ENCODE data around the gene VGLL4.

VGLL4 gene

GRCh38 chr3:11542551-11542950 is 101.2 kb downstream of the VGLL4 start:
- Histone ChIP-seq H3F3A (ENCODE audit: insufficient read depth) (no peaks in the 10 kb centered on the region), H3K36me3 (ENCODE audit: low read length) (no peaks in the 10 kb centered on the region), H3K4me3 (ENCODE audit: insufficient read depth, low read length, poor library complexity, severe bottlenecking) (no peak overlapping the region), H2AFZ (ENCODE audit: low read depth, low read length, severe bottlenecking) (no peak overlapping the region), H3K27me3 (ENCODE audit: low read length) (no peaks in the 10 kb centered on the region), H3K9me2 (replicated peaks; ENCODE audit: insufficient read depth, low read length) (no peaks in the 10 kb centered on the region), H3K79me2 (ENCODE audit: insufficient read depth, low read length) (no peaks in the 10 kb centered on the region), H4K20me1 (ENCODE audit: low read depth, low read length) (no peaks in the 10 kb centered on the region), H3K27ac (ENCODE audit: low read depth, low read length) (no peak overlapping the region), H3K9ac (ENCODE audit: low read length) (no peak overlapping the region), H3K9me3 (ENCODE audit: insufficient read depth, low read length) (no peaks in the 10 kb centered on the region), H3K4me2 (ENCODE audit: low read depth, low read length, poor library complexity, severe bottlenecking) (no peak overlapping the region)
- no peak for TF ChIP-seq EZH2phosphoT487 (conservative IDR thresholded peaks at IDR 0.05; ENCODE audit: low read length)
- TF ChIP-seq, protein P1, sequence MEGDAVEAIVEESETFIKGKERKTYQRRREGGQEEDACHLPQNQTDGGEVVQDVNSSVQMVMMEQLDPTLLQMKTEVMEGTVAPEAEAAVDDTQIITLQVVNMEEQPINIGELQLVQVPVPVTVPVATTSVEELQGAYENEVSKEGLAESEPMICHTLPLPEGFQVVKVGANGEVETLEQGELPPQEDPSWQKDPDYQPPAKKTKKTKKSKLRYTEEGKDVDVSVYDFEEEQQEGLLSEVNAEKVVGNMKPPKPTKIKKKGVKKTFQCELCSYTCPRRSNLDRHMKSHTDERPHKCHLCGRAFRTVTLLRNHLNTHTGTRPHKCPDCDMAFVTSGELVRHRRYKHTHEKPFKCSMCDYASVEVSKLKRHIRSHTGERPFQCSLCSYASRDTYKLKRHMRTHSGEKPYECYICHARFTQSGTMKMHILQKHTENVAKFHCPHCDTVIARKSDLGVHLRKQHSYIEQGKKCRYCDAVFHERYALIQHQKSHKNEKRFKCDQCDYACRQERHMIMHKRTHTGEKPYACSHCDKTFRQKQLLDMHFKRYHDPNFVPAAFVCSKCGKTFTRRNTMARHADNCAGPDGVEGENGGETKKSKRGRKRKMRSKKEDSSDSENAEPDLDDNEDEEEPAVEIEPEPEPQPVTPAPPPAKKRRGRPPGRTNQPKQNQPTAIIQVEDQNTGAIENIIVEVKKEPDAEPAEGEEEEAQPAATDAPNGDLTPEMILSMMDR (IDR thresholded peaks at IDR 0.05; ENCODE audit: insufficient read depth, low read length, poor library complexity, severe bottlenecking): no peak

- H3K9me2 ChIP-seq (replicated peaks; ENCODE audit: insufficient read depth, low read length): no peaks in the 10 kb centered on the region
- H3K79me2 ChIP-seq (ENCODE audit: insufficient read depth, low read length): no peaks in the 10 kb centered on the region
- H2AFZ ChIP-seq (ENCODE audit: low read depth, low read length, severe bottlenecking): no peak overlapping the region
- H4K20me1 ChIP-seq (ENCODE audit: low read depth, low read length): no peaks in the 10 kb centered on the region
- no peaks in the 10 kb centered on the region for H3F3A ChIP-seq (ENCODE audit: insufficient read depth)
- no peak overlapping the region for H3K9ac ChIP-seq (ENCODE audit: low read length)
- H3K27ac ChIP-seq (ENCODE audit: low read depth, low read length): no peak overlapping the region
- no peak for TF ChIP-seq EZH2phosphoT487 (conservative IDR thresholded peaks at IDR 0.05; ENCODE audit: low read length)
- TF ChIP-seq, protein P1 (IDR thresholded peaks at IDR 0.05; ENCODE audit: insufficient read depth, low read length, poor library complexity, severe bottlenecking): no peak
- no peaks in the 10 kb centered on the region for H3K36me3 ChIP-seq (ENCODE audit: low read length)
- no peak overlapping the region for H3K4me2 ChIP-seq (ENCODE audit: low read depth, low read length, poor library complexity, severe bottlenecking)
- no peak overlapping the region for H3K4me3 ChIP-seq (ENCODE audit: insufficient read depth, low read length, poor library complexity, severe bottlenecking)
- no peaks in the 10 kb centered on the region for H3K9me3 ChIP-seq (ENCODE audit: insufficient read depth, low read length)
- no peaks in the 10 kb centered on the region for H3K27me3 ChIP-seq (ENCODE audit: low read length)
Measured at GRCh38 chr3:11541321-11542303, 102.1 kb downstream of the VGLL4 start.

DNA sequence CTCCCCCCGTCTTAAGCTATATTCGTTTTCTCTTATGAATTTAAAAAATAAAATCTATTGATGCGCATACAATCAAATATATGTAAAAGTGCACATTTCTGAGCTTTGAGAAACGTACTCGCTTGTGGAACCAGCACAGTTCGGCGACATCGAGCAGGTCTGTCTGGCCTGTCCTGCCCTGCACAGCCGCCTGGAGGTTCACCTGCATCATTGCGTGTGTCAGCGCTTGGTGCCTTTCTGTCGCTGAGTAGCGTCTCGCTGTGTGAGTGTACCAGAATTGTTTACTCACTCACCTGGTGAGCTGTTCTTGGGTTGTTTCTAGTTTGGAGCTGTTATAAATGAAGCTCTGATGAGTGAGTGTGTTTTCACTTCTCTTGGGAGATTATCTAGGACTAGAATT is 104.0 kb downstream of the VGLL4 start:
- Histone ChIP-seq H3K9me3 (ENCODE audit: insufficient read depth, low read length) (no peaks in the 10 kb centered on the region), H3K9ac (ENCODE audit: low read length) (no peak overlapping the region), H3K27me3 (ENCODE audit: low read length) (no peaks in the 10 kb centered on the region), H3K9me2 (replicated peaks; ENCODE audit: insufficient read depth, low read length) (no peaks in the 10 kb centered on the region), H3K4me2 (ENCODE audit: low read depth, low read length, poor library complexity, severe bottlenecking) (no peak overlapping the region), H3K4me3 (ENCODE audit: insufficient read depth, low read length, poor library complexity, severe bottlenecking) (no peak overlapping the region), H4K20me1 (ENCODE audit: low read depth, low read length) (no peaks in the 10 kb centered on the region), H3F3A (ENCODE audit: insufficient read depth) (no peaks in the 10 kb centered on the region), H3K36me3 (ENCODE audit: low read length) (no peaks in the 10 kb centered on the region), H3K27ac (ENCODE audit: low read depth, low read length) (no peak overlapping the region), H3K79me2 (ENCODE audit: insufficient read depth, low read length) (no peaks in the 10 kb centered on the region), H2AFZ (ENCODE audit: low read depth, low read length, severe bottlenecking) (no peak overlapping the region)
- no peak for TF ChIP-seq EZH2phosphoT487 (conservative IDR thresholded peaks at IDR 0.05; ENCODE audit: low read length)
- TF ChIP-seq, protein P1 (IDR thresholded peaks at IDR 0.05; ENCODE audit: insufficient read depth, low read length, poor library complexity, severe bottlenecking): no peak
